ENCODE results near the gene SNX25. TPM values are rescaled to one million over a fixed set of nuclear protein-coding genes. Genes with fewer than 3 reads are reported as not detected.

SNX25 gene
- total RNA-seq, 4 donors from 2014 or later, result 5.5 to 18.9 (median 7.5) TPM

- intact Hi-C loops (cut with DNase I), result no loop called here
These were observed 123.4 kb downstream of the SNX25 start for GRCh38 chr4:185332575-185333464.

DNA sequence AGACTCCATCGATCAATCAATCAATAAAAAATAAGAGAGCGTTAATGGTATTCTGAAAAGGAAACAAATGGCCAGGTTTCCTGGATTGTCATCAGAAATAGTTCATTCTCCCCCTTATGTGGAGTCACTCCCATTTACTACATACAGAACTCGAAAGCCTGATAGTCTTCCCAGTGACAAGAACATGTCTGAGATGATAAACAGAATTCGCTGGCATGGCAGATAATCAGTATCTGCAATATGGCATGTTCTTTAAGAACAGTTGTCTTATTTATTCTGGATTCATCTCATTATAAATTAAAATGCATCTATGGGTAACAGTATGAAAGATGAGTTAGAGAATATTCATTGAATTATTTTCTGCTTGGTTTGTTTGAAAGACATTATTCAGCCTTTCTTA, 124.9 kb downstream of the SNX25 start:
- WGBS, 2 donors, result 85 to 94% methylated on average over 4 of the region's 4 CpGs

More at GRCh38 chr4:185332575-185333464, 123.4 kb downstream of the SNX25 start:
- H3K27me3 ChIP-seq, result no peaks in the 10 kb centered on the region
- WGBS, 2 donors, result 86 to 98% methylated on average over 3 of the region's 3 CpGs
- no peak for DNase-seq
- H3K4me3 ChIP-seq, result no peak overlapping the region
- no peak overlapping the region for H3K27ac ChIP-seq
- no peaks in the 10 kb centered on the region for H3K4me1 ChIP-seq
- no peaks in the 10 kb centered on the region for H3K9me3 ChIP-seq
- TF ChIP-seq POLR2A (IDR thresholded peaks at IDR 0.05), result no peak
- TF ChIP-seq CTCF (IDR thresholded peaks at IDR 0.05), result no peak
- peaks cover 0 to 17% (median 0%) of the 10 kb centered on the region in 3 donors for H3K36me3 ChIP-seq

DNA sequence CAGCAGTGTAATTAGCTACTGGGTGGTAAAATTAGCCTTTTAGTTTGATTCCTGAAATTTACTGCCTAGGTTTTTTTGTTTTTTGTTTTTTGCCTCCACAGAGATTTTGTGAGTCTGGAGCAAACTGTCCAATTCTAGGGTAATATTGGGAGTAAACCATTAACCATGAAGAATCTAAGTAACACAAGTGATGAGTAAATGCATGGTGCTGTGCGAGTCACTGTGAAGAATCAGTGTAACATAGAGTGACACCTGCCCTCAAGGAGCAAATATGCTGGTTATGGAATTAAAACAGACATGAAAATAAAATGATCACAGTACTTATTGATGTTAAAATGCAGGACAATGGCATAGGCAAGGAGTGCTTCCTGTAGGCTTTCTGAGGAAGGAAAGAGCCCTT, 126.2 kb downstream of the SNX25 start:
- H3K9me3 ChIP-seq, result no peaks in the 10 kb centered on the region
- H3K27ac ChIP-seq, result no peak overlapping the region
- no peak for DNase-seq
- peaks cover 0 to 25% (median 0%) of the 10 kb centered on the region in 3 donors for H3K36me3 ChIP-seq
- intact Hi-C loops (cut with DNase I), result no loop called here
- H3K4me1 ChIP-seq, result no peaks in the 10 kb centered on the region
- no peak overlapping the region for H3K4me3 ChIP-seq
- TF ChIP-seq POLR2A (IDR thresholded peaks at IDR 0.05), result no peak
- TF ChIP-seq CTCF (IDR thresholded peaks at IDR 0.05), result no peak
- no peaks in the 10 kb centered on the region for H3K27me3 ChIP-seq
- WGBS, 2 donors, result 100% methylated on average over 1 of the region's 1 CpG

More for the DNA sequence above, 124.9 kb downstream of the SNX25 start:
- Histone ChIP-seq H3K27ac (no peak overlapping the region), H3K36me3 (peaks cover 0 to 23% (median 0%) of the 10 kb centered on the region in 3 donors), H3K9me3 (no peaks in the 10 kb centered on the region), H3K4me3 (no peak overlapping the region), H3K27me3 (no peaks in the 10 kb centered on the region), H3K4me1 (no peaks in the 10 kb centered on the region)
- intact Hi-C loops (cut with DNase I), result no loop called here
- no peak for TF ChIP-seq POLR2A (IDR thresholded peaks at IDR 0.05)
- no peak for TF ChIP-seq CTCF (IDR thresholded peaks at IDR 0.05)
- DNase-seq, result no peak

- H3K27ac ChIP-seq, result no peak overlapping the region
- WGBS, 2 donors, result 78 to 86% methylated on average over 3 of the region's 3 CpGs
- intact Hi-C loops (cut with DNase I), result no loop called here
- no peaks in the 10 kb centered on the region for H3K27me3 ChIP-seq
- no peaks in the 10 kb centered on the region for H3K9me3 ChIP-seq
- H3K4me3 ChIP-seq, result no peak overlapping the region
- H3K36me3 ChIP-seq, result peaks cover 0 to 43% (median 0%) of the 10 kb centered on the region in 3 donors
- no peak for TF ChIP-seq CTCF (IDR thresholded peaks at IDR 0.05)
- no peak for TF ChIP-seq POLR2A (IDR thresholded peaks at IDR 0.05)
- H3K4me1 ChIP-seq, result peaks cover 0 to 11% (median 0%) of the 10 kb centered on the region in 3 donors
- no peak for DNase-seq
These were observed 130.5 kb downstream of the SNX25 start for GRCh38 chr4:185339941-185340340.

DNA sequence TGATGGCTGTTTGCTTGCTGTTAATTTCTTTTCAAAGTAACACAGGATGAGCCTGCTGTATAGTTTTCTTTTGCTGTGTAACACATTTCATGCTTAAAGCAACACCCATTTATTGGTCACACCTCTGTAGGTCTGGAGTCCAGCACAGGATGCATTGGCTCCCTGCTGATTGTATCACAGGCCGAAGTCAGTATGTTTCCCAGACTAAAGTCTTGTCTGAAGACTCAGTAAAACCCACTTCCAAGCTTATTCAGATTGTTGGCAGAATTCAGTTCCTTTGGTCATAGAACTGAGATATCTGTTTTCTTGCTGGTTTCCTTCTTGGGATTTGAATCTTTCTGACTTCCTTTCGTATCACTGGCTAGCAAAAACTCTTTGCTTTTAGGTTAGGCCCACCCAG, 132.0 kb downstream of the SNX25 start:
- no peak for TF ChIP-seq CTCF (IDR thresholded peaks at IDR 0.05)
- no peak for TF ChIP-seq POLR2A (IDR thresholded peaks at IDR 0.05)
- intact Hi-C loops (cut with DNase I), result no loop called here
- H3K4me3 ChIP-seq, result no peak overlapping the region
- no peak overlapping the region for H3K27ac ChIP-seq
- DNase-seq, result no peak
- no peaks in the 10 kb centered on the region for H3K9me3 ChIP-seq
- H3K4me1 ChIP-seq, result peaks cover 0 to 11% (median 0%) of the 10 kb centered on the region in 3 donors
- no peaks in the 10 kb centered on the region for H3K27me3 ChIP-seq
- H3K36me3 ChIP-seq, result peaks cover 0 to 44% (median 0%) of the 10 kb centered on the region in 3 donors
- 73 to 95% methylated on average over 2 of the region's 2 CpGs for WGBS, 2 donors

All from esophagus squamous epithelium (tissue), 5 donors.